ENCODE data around the gene MTHFSD.
"Not testable (repeated sequence)": the region's sequence is repeated elsewhere in the genome, so short reads cannot be mapped to it uniquely, and the experiment has no call there.

MTHFSD gene

DNA sequence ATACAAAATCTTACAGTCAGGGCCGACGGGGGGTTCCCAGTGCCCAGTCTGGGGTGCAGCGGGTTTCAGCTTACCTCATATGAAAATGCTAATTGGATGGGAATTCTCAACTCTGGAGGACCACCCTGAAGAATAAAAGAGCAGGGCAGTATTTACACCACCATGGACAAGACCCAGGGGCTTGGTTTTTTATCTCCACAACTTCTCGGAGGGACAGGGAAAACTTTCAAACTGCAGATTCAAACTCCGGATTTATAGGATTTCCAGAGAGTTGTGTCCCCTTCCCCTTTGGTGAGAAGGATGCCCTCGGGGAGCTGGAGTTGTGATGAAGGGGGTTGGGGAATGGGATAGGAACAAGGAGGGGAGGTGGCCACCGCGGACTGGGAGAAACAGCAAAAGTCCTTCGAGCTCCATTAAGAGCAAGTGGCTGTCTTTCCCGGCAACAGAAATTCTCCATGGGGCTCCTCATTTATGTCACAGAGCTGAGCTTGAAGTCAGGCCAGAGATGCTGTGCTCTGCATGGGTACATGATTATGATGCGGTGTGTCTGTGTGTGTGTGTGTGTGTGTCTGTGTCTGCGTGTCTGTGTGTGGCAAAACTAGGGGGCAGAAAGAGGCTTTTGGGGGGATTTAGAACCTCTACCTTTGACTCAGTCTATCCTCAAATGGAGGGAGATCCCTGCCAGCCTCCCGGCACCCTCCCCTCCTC, 39.0 kb upstream of the MTHFSD start:
- TF ChIP-seq, protein P1, sequence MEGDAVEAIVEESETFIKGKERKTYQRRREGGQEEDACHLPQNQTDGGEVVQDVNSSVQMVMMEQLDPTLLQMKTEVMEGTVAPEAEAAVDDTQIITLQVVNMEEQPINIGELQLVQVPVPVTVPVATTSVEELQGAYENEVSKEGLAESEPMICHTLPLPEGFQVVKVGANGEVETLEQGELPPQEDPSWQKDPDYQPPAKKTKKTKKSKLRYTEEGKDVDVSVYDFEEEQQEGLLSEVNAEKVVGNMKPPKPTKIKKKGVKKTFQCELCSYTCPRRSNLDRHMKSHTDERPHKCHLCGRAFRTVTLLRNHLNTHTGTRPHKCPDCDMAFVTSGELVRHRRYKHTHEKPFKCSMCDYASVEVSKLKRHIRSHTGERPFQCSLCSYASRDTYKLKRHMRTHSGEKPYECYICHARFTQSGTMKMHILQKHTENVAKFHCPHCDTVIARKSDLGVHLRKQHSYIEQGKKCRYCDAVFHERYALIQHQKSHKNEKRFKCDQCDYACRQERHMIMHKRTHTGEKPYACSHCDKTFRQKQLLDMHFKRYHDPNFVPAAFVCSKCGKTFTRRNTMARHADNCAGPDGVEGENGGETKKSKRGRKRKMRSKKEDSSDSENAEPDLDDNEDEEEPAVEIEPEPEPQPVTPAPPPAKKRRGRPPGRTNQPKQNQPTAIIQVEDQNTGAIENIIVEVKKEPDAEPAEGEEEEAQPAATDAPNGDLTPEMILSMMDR (IDR thresholded peaks at IDR 0.05; ENCODE audit: low read depth, low read length) = no peak
- no peak overlapping the region for H3K4me3 ChIP-seq (ENCODE audit: low read depth, low read length)
- H3K36me3 ChIP-seq = no peaks in the 10 kb centered on the region
- H3K27ac ChIP-seq = no peak overlapping the region
- H3K27me3 ChIP-seq (ENCODE audit: insufficient read depth, low read depth, severe bottlenecking) = peaks cover 3% of the 10 kb centered on the region
- no peak for DNase-seq
- H3K9me3 ChIP-seq (ENCODE audit: severe bottlenecking) = no peaks in the 10 kb centered on the region

DNA sequence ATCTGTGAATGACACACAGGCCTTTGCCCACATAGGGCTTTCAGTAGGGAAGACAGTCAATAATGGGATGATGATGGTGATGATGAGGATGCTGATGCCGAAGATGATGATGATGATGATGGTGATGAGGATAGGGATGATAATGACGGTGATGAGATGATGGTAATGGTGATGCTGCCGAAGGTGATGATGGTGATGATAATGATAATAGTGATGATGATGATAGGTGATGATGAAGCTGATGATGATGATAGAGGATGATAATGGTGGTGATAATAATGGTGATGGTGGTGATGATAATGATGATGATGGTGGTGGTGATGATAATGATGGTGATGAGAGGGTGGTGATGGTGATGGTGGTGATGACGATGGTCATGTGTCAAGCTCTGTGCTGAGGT, 36.2 kb upstream of the MTHFSD start:
- DNase-seq = no peak
- Histone ChIP-seq H3K27me3 (ENCODE audit: insufficient read depth, low read depth, severe bottlenecking) (peaks cover 3% of the 10 kb centered on the region), H3K9me3 (ENCODE audit: severe bottlenecking) (no peaks in the 10 kb centered on the region), H3K36me3 (no peaks in the 10 kb centered on the region), H3K4me3 (ENCODE audit: low read depth, low read length) (no peak overlapping the region), H3K27ac (no peak overlapping the region)
- TF ChIP-seq, protein P1 (IDR thresholded peaks at IDR 0.05; ENCODE audit: low read depth, low read length) = no peak

DNA sequence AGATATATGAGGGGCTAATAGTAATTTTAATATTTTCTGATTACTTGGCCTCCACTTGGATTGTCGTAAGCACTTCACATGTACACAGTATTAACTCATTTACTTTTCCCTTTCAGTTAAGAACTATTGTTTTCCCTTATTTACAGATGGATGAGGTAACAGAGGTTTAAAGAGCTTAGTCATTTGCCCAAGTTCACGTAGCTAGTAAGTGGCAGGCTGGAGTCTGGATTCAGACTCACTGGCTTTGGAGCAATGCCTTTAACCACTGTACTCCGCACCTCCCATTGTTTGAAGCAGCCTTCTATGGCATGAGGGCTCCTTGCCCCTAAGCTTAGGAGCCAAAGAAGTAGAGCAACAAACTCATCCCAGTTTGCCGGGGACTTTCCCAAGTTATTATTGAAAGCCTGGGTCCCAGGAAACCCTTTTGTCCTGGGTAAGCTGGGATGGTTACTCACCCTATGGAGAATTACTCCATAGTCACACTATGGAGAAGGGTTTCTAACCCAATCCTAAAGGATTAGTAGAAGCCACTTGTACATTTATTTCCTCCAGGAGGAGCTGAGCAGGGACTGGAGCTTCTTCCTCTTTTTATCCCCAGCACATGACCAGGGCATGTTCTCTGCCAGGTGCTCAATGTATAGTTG, 35.6 kb upstream of the MTHFSD start:
- H3K36me3 ChIP-seq = no peaks in the 10 kb centered on the region
- H3K9me3 ChIP-seq (ENCODE audit: severe bottlenecking) = no peaks in the 10 kb centered on the region
- DNase-seq = no peak
- H3K27ac ChIP-seq = no peak overlapping the region
- H3K27me3 ChIP-seq (ENCODE audit: insufficient read depth, low read depth, severe bottlenecking) = peaks cover 3% of the 10 kb centered on the region
- TF ChIP-seq, protein P1 (IDR thresholded peaks at IDR 0.05; ENCODE audit: low read depth, low read length) = no peak
- no peak overlapping the region for H3K4me3 ChIP-seq (ENCODE audit: low read depth, low read length)

DNA sequence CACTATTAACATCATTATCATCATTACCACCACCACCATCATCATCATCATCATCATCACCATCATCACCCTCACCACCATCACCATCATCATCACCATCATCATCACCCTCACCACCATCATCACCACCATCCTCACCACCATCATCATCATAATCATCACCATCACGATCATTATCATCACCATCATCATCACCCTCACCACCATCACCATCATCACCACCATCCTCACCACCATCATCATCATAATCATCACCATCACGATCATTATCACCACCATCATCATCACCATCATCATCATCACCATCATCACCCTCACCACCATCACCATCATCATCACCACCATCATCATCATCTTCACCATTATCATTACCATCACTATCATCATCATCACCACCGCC, 32.9 kb upstream of the MTHFSD start:
- DNase-seq; H3K27me3 ChIP-seq (ENCODE audit: insufficient read depth, low read depth, severe bottlenecking); H3K36me3 ChIP-seq; H3K27ac ChIP-seq; H3K9me3 ChIP-seq (ENCODE audit: severe bottlenecking); H3K4me3 ChIP-seq (ENCODE audit: low read depth, low read length): not testable (repeated sequence)

DNA sequence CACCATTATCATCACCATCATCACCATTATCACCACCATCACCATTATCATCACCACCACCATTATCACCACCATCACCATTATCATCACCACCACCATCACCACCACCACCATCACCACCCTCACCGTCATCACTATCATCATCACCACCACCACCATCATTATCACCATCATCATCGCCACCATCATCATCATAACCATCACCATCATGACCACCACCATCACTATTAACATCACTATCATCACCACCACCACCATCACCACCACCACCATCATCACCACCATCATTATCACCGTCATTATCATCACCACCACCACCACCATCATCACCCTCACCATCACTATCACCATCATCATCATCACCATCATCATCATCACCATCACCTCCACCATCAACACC, 32.5 kb upstream of the MTHFSD start:
- H3K4me3 ChIP-seq (ENCODE audit: low read depth, low read length) = no peak overlapping the region
- H3K27ac ChIP-seq = no peak overlapping the region
- H3K36me3 ChIP-seq = no peaks in the 10 kb centered on the region
- H3K9me3 ChIP-seq (ENCODE audit: severe bottlenecking) = no peaks in the 10 kb centered on the region
- TF ChIP-seq, protein P1 (IDR thresholded peaks at IDR 0.05; ENCODE audit: low read depth, low read length) = no peak
- H3K27me3 ChIP-seq (ENCODE audit: insufficient read depth, low read depth, severe bottlenecking) = no peaks in the 10 kb centered on the region
- DNase-seq = no peak

DNA sequence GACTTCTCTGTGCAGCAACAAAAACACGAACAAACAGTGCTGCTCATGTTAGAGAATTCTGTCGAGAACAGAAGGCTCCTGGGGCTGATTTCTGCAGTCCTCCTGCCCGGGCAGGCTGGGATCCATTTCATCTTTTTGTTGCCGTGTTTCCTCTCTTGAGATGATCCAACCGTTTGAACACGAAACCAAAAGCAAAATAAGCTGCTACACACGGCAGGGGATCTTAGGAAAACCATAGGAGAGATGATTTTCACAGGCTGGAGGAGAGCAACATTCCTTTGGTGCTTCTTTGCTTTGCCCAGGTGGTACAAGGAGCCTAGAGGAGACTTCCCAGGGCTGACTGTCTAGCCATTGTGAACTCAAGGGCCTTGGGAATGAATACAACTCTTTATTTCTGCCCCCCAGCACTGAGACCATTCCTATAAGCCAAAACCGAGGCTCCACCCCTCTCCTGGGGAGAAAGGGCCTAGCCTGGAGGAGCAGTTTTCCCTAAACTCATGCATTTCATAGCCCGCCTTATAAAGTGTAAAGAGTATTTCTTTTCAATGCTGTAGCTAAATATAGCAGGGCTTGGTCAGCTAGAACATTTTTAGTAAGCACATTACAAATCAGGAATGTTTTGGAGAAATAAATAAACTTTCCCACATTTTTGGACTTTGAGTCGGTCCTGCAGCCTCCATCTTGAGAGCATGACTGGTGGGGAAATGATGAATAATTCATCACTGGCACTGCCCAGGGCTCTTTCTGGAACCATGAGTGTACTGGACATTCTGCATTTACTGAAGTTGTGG, 31.0 kb upstream of the MTHFSD start:
- TF ChIP-seq, protein P1 (IDR thresholded peaks at IDR 0.05; ENCODE audit: low read depth, low read length) = no peak
- H3K27me3 ChIP-seq (ENCODE audit: insufficient read depth, low read depth, severe bottlenecking) = no peaks in the 10 kb centered on the region
- no peak overlapping the region for H3K4me3 ChIP-seq (ENCODE audit: low read depth, low read length)
- H3K9me3 ChIP-seq (ENCODE audit: severe bottlenecking) = no peaks in the 10 kb centered on the region
- H3K27ac ChIP-seq = no peak overlapping the region
- no peaks in the 10 kb centered on the region for H3K36me3 ChIP-seq
- DNase-seq = no peak

All from WERI-Rb-1 (cell line).